GM23248 (cell line): ENCODE results near the gene TTC32. TPM values are rescaled to one million over a fixed set of nuclear protein-coding genes. Genes with fewer than 3 reads are reported as not detected.

Source experiments
- DNase-seq: peaks from one replicate; pipeline ENCODE4 v3.0.0-alpha.2; 2015
- H2AFZ ChIP-seq: fragments of 200-600 bp; sonication (generic); 2 replicates; pipeline ENCODE4 v1.6.1; 2016; ENCODE audit warnings: antibody characterized with exemption
- H3F3A ChIP-seq: fragments of 200-600 bp; sonication (generic); 2 replicates; pipeline ENCODE4 v1.6.1; 2016; ENCODE audit warnings: mild to moderate bottlenecking, antibody characterized with exemption, mixed run types; ENCODE audit not compliant: insufficient read depth
- H3K27ac ChIP-seq: fragments of 200-600 bp; sonication (generic); 2 replicates; pipeline ENCODE4 v1.5.1; 2016; ENCODE audit warnings: mild to moderate bottlenecking
- H3K27me3 ChIP-seq: fragments of 200-600 bp; sonication (generic); replicated peaks from 2 replicates; pipeline ENCODE4 v1.6.1; 2016; ENCODE audit warnings: mild to moderate bottlenecking; ENCODE audit not compliant: insufficient read depth
- H3K36me3 ChIP-seq: fragments of 200-600 bp; sonication (generic); 2 replicates; pipeline ENCODE4 v1.6.1; 2016; ENCODE audit warnings: low read depth, mild to moderate bottlenecking
- H3K4me1 ChIP-seq: fragments of 200-600 bp; sonication (generic); 2 replicates; pipeline ENCODE4 v1.6.1; 2016; ENCODE audit warnings: mild to moderate bottlenecking; ENCODE audit not compliant: insufficient read depth
- H3K4me2 ChIP-seq: fragments of 200-600 bp; sonication (generic); one replicate; pipeline ENCODE4 v1.6.1; 2016; ENCODE audit warnings: mild to moderate bottlenecking; ENCODE audit not compliant: unreplicated experiment
- H3K4me3 ChIP-seq: fragments of 200-600 bp; sonication (generic); 2 replicates; pipeline ENCODE4 v1.5.1; 2016; ENCODE audit warnings: mild to moderate bottlenecking
- H3K79me2 ChIP-seq: fragments of 200-600 bp; sonication (generic); 2 replicates; pipeline ENCODE4 v1.6.1; 2016; ENCODE audit warnings: mild to moderate bottlenecking; ENCODE audit not compliant: insufficient read depth
- H3K9ac ChIP-seq: fragments of 200-600 bp; sonication (generic); 2 replicates; pipeline ENCODE4 v1.6.1; 2016; ENCODE audit warnings: mild to moderate bottlenecking
- H3K9me2 ChIP-seq: fragments of 200-600 bp; sonication (generic); 2 replicates; pipeline ENCODE4 v1.6.1; 2016; ENCODE audit warnings: mixed run types, mild to moderate bottlenecking, moderate library complexity; ENCODE audit not compliant: insufficient read depth
- H3K9me3 ChIP-seq: fragments of 200-600 bp; sonication (generic); one replicate; pipeline ENCODE4 v1.6.1; 2017; ENCODE audit warnings: low read depth
- H4K20me1 ChIP-seq: fragments of 200-600 bp; sonication (generic); 2 replicates; pipeline ENCODE4 v1.6.0; 2016; ENCODE audit not compliant: insufficient read depth
- EZH2 ChIP-seq: fragments of 200-600 bp; sonication (generic); IDR thresholded peaks from 2 replicates; pipeline ENCODE4 v1.6.1; 2018; ENCODE audit warnings: antibody characterized with exemption, mild to moderate bottlenecking; ENCODE audit not compliant: insufficient read depth, poor library complexity, severe bottlenecking
- EZH2phosphoT487 ChIP-seq: fragments of 200-600 bp; sonication (generic); IDR thresholded peaks from 2 replicates; pipeline ENCODE4 v1.6.1; 2018; ENCODE audit warnings: antibody characterized with exemption, moderate library complexity, mild to moderate bottlenecking, low read depth; ENCODE audit not compliant: insufficient read depth
- WGBS, 2 experiments: methylation state at CpG; one replicate each; pipeline ENCODE4 v1.1.6; 2015 to 2017; ENCODE audit warnings: low lambda C conversion rate in 2 of 2, low coverage in 1 of 2; ENCODE audit errors: missing lambda C conversion rate in 2 of 2; 5-methylcytosine and 5-hydroxymethylcytosine counted together
- in situ Hi-C: fragments of 300-500 bp; cut with MboI; formaldehyde crosslinking; loops from 2 replicates; pipeline ENCODE4 v1.15.0; 2020
- polyA plus RNA-seq: library from polyadenylated mRNA; unstranded; fragments of >200 nt; fragmentation: Nextera tagmentation; extraction: Ambion mirVana; gene quantifications from 2 replicates; pipeline ENCODE4 v1.2.1, GENCODE V29; 2016
- total RNA-seq: library from RNA; depleted of rRNA; stranded (reverse); fragments of >200 nt; shearing (Covaris generic); gene quantifications from 2 replicates; pipeline ENCODE4 v1.2.3, GENCODE V29; 2014

TTC32 gene
- total and polyA plus RNA-seq, 2 experiments from 2014 or later, result 1.5 to 6.8 TPM

- Histone ChIP-seq H3K4me2 (no peak overlapping the region), H3K4me1 (peaks cover 6% of the 10 kb centered on the region; the same call in 1 of the 2 replicates), H3K36me3 (no peaks in the 10 kb centered on the region), H3F3A (no peaks in the 10 kb centered on the region), H3K9me3 (no peaks in the 10 kb centered on the region), H3K9ac (no peak overlapping the region), H2AFZ (no peak overlapping the region), H3K27ac (no peak overlapping the region), H4K20me1 (no peaks in the 10 kb centered on the region), H3K4me3 (no peak overlapping the region), H3K27me3 (no peaks in the 10 kb centered on the region), H3K79me2 (no peaks in the 10 kb centered on the region), H3K9me2 (no peaks in the 10 kb centered on the region)
- TF ChIP-seq EZH2 (no peak), EZH2phosphoT487 (no peak)
- in situ Hi-C loops, result loop anchor here (5.0 to 25.0 kb wide), 5 partner anchors 490 to 1447 kb away; no protein-coding TSS in a partner anchor
- 30 to 48% methylated on average over 1 of the region's 1 CpG for WGBS, 2 experiments
- peak; percentile 71 for DNase-seq
These were observed 40.0 kb downstream of the TTC32 start for GRCh38 chr2:19861813-19862212.

GRCh38 chr2:19860022-19860421 is 41.8 kb downstream of the TTC32 start:
- no peak for DNase-seq
- H2AFZ ChIP-seq, result no peak overlapping the region
- H3F3A ChIP-seq, result no peaks in the 10 kb centered on the region
- TF ChIP-seq EZH2 (no peak), EZH2phosphoT487 (no peak)
- no peak overlapping the region for H3K27ac ChIP-seq
- in situ Hi-C loops, result loop anchor here (5.0 to 25.0 kb wide), 5 partner anchors 488 to 1445 kb away; no protein-coding TSS in a partner anchor
- H4K20me1 ChIP-seq, result no peaks in the 10 kb centered on the region
- no peaks in the 10 kb centered on the region for H3K9me3 ChIP-seq
- H3K27me3 ChIP-seq, result no peaks in the 10 kb centered on the region
- H3K79me2 ChIP-seq, result no peaks in the 10 kb centered on the region
- H3K4me2 ChIP-seq, result no peak overlapping the region
- H3K9me2 ChIP-seq, result no peaks in the 10 kb centered on the region
- H3K4me1 ChIP-seq, result peaks cover 6% of the 10 kb centered on the region; the same call in 1 of the 2 replicates
- no peak overlapping the region for H3K9ac ChIP-seq
- H3K4me3 ChIP-seq, result no peak overlapping the region
- WGBS, 2 experiments, result 93 to 94% methylated on average over 6 of the region's 6 CpGs
- H3K36me3 ChIP-seq, result no peaks in the 10 kb centered on the region

DNA sequence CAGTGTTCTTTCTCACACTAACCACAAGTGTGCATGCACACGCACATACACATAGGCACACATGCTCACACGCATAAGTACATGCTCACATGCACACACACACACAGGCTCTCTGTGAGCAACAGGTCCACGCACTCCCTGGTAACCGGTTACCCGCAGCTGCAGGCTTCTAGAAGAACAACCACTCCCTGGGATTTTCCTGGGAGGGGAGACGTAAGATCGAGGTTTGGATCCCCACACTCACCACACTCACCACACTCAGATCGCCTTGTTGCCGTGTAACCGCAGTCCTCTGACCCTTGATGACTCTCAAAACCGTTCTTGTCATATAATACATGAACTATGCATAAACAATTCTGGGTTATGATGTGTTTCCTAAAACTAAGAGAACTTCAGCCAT is 42.2 kb downstream of the TTC32 start:
- whole genome bisulfite sequencing, 2 experiments, result 90 to 93% methylated on average over 11 of the region's 11 CpGs
- Histone ChIP-seq H3K27ac (no peak overlapping the region), H3K4me2 (no peak overlapping the region), H3K79me2 (no peaks in the 10 kb centered on the region), H2AFZ (no peak overlapping the region), H3K27me3 (no peaks in the 10 kb centered on the region), H3F3A (no peaks in the 10 kb centered on the region), H3K4me3 (no peak overlapping the region), H3K4me1 (peaks cover 6% of the 10 kb centered on the region; the same call in 1 of the 2 replicates), H4K20me1 (no peaks in the 10 kb centered on the region), H3K9me2 (no peaks in the 10 kb centered on the region), H3K9ac (no peak overlapping the region), H3K36me3 (no peaks in the 10 kb centered on the region), H3K9me3 (no peaks in the 10 kb centered on the region)
- in situ Hi-C loops, result loop anchor here (25.0 kb wide), 2 partner anchors 972 to 1122 kb away; no protein-coding TSS in a partner anchor
- no peak for TF ChIP-seq EZH2phosphoT487
- no peak for TF ChIP-seq EZH2
- no peak for DNase-seq

DNA sequence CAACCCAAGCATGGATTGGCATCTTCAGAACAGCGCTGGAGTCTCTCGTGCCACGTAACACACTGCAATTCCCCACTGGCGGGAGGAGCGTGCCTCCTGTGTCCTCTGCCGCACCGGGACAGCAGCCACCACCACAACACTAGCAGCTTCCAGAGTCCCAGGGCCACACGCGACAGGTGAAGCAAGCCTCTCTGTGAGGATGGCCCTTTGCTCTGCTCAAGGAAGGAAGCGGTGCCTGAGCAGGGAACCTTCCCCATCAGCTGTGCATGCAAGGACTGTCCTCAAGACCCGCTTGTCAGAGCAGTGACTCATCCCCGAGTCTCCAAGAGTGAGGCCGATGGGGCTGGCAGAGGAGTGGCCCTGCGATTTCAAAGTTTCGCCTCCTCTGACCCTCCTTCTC is 44.0 kb downstream of the TTC32 start:
- Histone ChIP-seq H3K4me1 (peaks cover 6% of the 10 kb centered on the region; the same call in 1 of the 2 replicates), H2AFZ (no peak overlapping the region), H3K4me3 (no peak overlapping the region), H3F3A (no peaks in the 10 kb centered on the region), H3K27ac (no peak overlapping the region), H3K27me3 (no peaks in the 10 kb centered on the region), H3K9ac (no peak overlapping the region), H4K20me1 (no peaks in the 10 kb centered on the region), H3K79me2 (no peaks in the 10 kb centered on the region), H3K36me3 (no peaks in the 10 kb centered on the region), H3K9me3 (no peaks in the 10 kb centered on the region), H3K4me2 (peak overlapping the region; percentile 24), H3K9me2 (no peaks in the 10 kb centered on the region)
- DNase-seq, result peak; percentile 76
- in situ Hi-C loops, result loop anchor here (25.0 kb wide), 2 partner anchors 971 to 1121 kb away; no protein-coding TSS in a partner anchor
- no peak for TF ChIP-seq EZH2phosphoT487
- TF ChIP-seq EZH2, result no peak
- 17 to 24% methylated on average over 15 of the region's 15 CpGs for WGBS, 2 experiments

DNA sequence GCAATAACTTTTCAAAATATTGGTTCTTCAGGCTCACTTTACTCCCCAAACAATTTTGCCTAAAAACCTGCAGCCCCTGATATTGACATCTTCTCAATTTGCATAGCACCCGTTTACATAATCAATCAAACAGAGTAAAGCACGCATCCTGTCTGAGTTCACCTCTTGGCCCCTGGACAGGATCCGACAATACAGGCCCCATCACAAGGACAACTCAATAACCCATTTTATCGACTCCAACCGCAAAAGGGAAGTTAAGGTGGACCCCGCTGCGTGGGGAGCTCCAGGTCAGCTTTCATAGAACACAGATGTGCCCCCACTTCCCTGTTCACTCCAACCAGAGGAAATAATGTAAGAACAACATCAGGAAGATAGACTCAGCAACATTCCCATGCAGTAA is 44.7 kb downstream of the TTC32 start:
- Histone ChIP-seq H3K27ac (no peak overlapping the region), H3K4me3 (no peak overlapping the region), H3K9me3 (no peaks in the 10 kb centered on the region), H3K9me2 (no peaks in the 10 kb centered on the region), H3K4me2 (no peak overlapping the region), H3K36me3 (no peaks in the 10 kb centered on the region), H3K27me3 (no peaks in the 10 kb centered on the region), H3K4me1 (peaks cover 6% of the 10 kb centered on the region; the same call in 1 of the 2 replicates), H3F3A (no peaks in the 10 kb centered on the region), H4K20me1 (no peaks in the 10 kb centered on the region), H2AFZ (no peak overlapping the region), H3K9ac (no peak overlapping the region), H3K79me2 (no peaks in the 10 kb centered on the region)
- WGBS, 2 experiments, result 88 to 90% methylated on average over 7 of the region's 7 CpGs
- DNase-seq, result no peak
- in situ Hi-C loops, result loop anchor here (25.0 kb wide), 2 partner anchors 970 to 1120 kb away; no protein-coding TSS in a partner anchor
- no peak for TF ChIP-seq EZH2phosphoT487
- TF ChIP-seq EZH2, result no peak
